Activated T-cell treated with anti-CD3 and anti-CD28 coated beads, Interleukin-2, amount 50 U/mL, for 1 hour (primary cell): ENCODE measurements around the gene MAST2.
"Not testable (repeated sequence)": the region's sequence is repeated elsewhere in the genome, so short reads cannot be mapped to it uniquely, and the experiment has no call there.

ENCODE experiments used
- DNase-seq: peaks from one replicate; pipeline ENCODE4 v3.0.0-alpha.2; 2020

MAST2 gene

DNA sequence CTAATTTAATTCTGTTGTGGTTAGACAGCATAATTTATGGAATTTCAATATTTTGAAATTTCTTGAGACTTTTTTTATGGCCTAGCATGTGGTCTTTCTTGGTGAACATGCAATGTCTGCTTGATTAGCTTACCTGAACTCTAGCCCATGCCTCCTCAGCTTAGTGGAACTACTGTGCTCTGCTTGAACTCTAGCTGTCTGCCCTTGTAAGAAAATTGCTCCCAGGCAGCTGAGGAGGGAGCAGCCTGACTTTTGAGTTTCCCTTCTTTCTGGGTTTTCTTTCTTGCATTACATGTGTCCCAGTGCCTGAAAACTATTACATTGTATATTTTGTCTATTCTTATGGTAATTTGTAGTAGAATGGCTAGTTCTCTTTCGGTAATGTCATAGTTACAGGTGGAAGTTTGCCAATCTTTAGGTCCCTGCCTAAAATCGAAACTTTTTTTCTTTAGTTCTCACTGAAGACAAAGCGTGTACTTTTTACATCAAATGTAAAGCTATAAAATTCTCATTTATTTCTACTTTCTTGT, 105.3 kb downstream of the MAST2 start:
- no peak for DNase-seq

- DNase-seq: no peak
Measured at GRCh38 chr1:45911634-45912033, 108.2 kb downstream of the MAST2 start.

GRCh38 chr1:45913183-45913683, 109.8 kb downstream of the MAST2 start:
- no peak for DNase-seq

DNA sequence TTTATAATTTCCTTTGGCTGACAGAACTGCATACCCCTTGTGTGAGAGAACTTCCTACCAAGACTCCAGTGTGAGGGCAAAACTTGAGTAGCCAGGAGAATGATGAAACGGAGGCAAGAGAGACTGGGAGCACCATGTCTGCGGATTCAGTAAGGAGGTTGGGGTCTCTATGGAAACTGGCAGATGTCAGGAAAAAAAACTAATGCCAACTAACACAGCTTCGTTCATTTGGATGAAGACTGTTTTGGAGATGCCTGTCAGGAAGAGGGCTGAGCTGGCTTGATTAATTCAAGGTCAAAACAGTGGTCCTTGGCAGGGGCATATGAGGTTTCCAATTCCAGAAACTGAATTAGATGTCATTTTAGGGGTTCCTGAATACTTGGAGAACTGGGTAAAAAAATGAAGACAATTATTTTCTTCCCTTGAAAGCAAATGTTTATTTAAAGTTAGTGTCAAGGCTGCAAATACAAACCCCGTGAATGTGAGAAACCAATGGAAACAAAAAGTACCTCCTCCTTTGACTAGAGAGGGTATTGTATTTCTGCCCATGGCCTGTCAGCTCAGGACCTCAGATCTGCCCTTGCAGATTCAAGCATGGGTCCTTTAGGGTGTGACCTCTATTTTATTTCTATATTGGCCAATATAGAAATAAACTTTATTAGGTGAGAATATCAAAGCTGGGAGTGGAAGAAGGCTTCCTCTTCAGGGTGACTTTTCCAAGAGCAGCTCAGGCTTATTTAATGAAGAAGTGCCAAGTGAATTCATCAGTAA, 110.5 kb downstream of the MAST2 start:
- no peak for DNase-seq

- DNase-seq: no peak
Measured at GRCh38 chr1:45914836-45915235, 111.4 kb downstream of the MAST2 start.

DNA sequence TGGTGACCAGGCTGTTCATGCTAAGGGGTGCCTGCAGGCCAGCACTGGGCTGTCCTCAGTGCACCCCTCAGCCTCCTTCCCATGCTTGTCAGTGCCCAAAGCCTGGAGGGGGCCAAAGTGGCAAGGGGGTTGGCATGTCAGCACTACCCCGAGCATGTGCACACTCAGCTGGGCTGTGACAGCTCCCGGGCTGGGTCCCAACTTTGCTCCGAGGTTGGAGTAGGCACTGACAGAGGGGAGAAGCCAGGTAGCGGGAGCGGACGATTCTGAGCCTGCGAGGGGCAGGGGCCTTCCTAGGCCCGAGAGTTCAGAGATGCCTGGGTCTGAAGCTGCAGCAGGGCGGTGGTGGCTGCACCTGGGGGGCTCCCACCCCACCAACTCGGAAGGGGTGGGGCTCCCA, 119.0 kb downstream of the MAST2 start:
- no peak for DNase-seq

DNA sequence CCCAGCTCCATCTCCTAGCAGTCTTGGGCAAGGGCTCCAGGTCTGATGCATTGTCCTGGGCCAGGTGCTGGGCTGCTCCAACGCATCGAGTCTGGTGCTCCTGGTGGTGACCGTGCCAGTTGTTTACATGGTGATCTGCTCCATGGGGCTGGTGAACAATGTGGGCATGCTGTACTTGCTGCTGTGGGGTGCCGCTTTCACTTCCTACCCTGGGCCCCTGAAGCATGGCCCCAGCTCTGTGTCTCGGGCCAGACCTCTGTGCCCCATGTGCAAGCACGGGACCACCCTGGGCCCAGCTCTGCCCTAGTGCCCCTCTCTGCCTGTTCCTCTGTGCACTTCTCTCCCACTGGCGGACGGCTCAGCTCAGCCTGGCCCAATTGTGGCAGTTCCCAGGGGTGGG, 119.4 kb downstream of the MAST2 start:
- no peak for DNase-seq

- DNase-seq: no peak
Measured at GRCh38 chr1:45923343-45923742, 119.9 kb downstream of the MAST2 start.

DNA sequence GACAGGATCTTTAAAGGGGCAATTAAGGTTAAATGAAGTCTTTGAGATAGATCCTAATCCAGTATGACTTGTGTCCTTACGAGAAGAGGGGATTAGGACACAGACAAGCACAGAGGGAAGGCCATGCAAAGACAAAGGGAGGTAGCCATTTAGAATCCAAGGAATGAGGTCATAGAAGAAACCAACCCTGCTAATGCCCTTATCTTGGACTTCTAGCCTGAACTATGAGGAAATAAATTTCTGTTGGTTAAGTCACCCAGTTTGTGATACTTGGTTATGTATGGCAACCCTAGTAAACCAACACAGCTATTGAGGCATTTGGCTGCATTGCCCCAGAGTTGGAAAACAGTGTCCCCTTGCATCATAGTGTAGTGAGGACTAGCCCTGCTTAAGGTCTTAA, 121.3 kb downstream of the MAST2 start:
- no peak for DNase-seq

- DNase-seq: no peak
Measured at GRCh38 chr1:45925728-45926287, 122.4 kb downstream of the MAST2 start.

GRCh38 chr1:45926330-45926729, 122.9 kb downstream of the MAST2 start:
- no peak for DNase-seq

GRCh38 chr1:45927231-45927915, 124.0 kb downstream of the MAST2 start:
- not testable (repeated sequence) for DNase-seq

DNA sequence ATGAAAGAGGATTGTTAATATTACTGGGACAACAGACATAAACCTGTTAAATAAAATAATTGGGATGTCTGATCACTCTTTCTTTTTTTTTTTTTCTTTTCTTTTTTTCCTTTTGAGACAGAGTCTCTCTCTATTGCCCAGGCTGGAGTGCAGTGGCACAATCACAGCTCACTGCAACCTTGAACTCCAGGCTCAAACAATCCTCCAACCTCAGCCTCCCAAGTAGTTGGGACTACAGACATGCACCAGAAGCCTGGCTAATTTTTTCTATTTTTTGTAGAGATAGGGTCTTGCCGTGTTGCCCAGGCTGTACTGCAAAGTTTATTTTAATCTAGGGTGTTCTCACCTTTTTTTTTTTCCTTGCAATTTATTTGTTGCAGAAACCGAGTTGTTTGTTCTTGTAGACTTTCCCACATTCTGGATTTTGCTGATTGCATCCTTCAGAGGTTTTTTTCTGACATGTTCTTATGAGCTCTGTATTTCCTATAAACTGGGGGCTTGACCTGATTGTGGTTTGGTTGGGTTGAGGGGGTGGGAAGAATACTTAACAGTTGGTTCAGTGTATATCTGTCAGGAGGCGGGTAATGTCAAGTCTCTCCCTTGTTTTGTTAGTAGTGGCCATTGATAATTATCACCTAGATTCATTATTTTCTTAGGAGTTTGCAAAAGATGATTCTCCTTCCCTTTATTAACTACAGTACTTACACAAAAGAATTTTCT, 125.2 kb downstream of the MAST2 start:
- DNase-seq: no peak

GRCh38 chr1:45929257-45929687, 125.9 kb downstream of the MAST2 start:
- no peak for DNase-seq

DNA sequence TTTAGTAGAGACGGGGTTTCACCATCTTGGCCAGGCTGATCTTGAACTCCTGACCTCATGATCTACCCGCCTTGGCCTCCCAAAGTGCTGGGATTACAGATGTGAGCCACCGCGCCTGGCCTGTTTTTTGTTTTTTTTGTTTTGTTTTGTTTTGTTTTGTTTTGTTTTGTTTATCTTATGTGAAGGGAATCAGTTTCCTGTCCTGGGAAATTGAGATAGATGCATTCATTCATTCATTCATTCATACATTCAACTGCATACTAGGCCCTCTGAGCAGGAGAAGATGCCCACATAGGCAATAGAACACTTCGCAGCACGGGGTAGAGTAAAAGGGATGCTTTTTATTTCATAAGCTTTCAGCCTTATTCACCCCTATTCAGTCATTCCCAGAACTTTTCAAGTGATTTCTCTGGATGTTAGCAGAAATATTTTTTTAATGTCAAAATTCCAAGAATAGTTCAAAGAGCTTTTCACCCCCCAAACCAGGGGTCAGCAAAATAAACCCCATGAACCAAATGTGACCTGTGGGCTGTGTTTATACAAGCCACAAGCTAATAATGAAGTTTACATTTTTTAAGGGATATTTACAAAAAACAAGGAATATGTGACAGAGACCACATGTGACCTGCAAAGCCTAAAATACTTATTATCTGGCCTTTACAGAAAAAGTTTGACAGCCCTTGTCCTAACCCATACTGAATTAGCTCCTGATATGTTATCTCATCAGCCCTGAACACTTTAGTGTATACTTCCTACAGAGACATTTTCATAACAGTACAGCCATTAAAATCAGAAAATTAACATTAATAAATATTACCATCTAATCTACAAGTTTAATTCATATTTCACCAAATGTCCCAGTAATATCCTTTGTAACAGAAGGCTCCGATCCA, 127.1 kb downstream of the MAST2 start:
- no peak for DNase-seq

GRCh38 chr1:45932205-45932604, 128.8 kb downstream of the MAST2 start:
- DNase-seq: not testable (repeated sequence)

- no peak for DNase-seq
Measured at GRCh38 chr1:45934947-45935346, 131.5 kb downstream of the MAST2 start.

GRCh38 chr1:45938029-45938428, 134.6 kb downstream of the MAST2 start:
- no peak for DNase-seq

DNA sequence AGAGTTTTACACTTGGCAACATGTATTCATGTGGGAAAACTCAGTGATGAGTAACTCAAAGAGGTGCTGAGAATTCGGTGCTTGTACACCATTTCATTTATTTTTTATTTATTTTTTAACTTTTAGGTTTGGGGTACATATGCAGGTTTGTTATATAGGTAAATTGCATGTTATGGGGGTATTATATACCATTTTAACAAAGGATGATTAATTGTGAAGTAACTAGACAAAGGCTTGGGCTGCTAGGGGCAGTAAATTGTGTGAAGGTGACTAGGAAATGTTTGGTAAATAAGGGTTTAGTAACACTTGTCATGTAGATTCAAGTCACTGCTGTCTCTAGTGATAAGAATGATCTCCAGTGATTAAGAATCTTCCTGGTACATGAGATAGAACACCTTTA, 139.0 kb downstream of the MAST2 start:
- DNase-seq: no peak

- no peak for DNase-seq
Measured at GRCh38 chr1:45943185-45943584, 139.8 kb downstream of the MAST2 start.

DNA sequence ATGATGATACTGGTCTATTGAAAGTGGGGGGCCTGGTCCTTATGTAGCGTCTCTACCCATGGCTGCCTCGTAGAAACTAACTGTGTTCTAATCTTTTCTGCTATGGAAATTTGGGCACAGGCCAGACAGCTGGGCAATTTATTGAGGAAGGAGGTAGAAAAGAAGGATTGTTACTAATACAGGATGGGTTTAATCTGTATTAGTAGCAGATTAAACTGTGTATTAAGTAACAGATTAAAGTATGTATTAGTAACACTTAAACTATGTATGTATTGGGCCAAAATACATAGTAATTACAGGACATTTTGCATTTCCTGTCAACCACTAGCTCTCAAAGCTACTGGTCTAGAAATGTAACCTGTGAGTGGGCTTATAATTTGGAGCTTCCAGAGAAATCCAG, 142.0 kb downstream of the MAST2 start:
- no peak for DNase-seq

DNA sequence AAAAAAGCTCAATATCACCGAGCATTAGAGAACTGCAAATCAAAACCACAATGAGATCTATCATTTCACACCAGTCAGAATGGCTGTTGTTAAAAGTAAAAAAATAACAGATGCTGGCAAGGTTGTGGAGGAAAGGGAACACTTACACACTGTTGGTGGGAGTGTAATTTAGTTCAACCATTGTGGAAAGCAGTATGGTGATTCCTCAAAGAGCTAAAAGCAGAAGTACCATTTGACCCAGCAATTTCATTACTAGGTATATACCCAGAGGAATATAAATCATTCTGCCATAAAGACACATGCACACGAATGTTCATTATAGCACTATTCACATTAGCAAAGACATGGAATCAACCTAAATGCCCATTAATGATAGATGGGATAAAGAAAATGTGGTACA, 146.1 kb downstream of the MAST2 start:
- not testable (repeated sequence) for DNase-seq
